ENCODE results near the gene GOLM1. TPM values are rescaled to one million over a fixed set of nuclear protein-coding genes. Genes with fewer than 3 reads are reported as not detected.

Gene GOLM1
- total and polyA plus RNA-seq, 4 donors = 4.6 to 29.4 (median 10.0) TPM

GRCh38 chr9:86043586-86043985 is 55.8 kb downstream of the GOLM1 start:
- H3K27me3 ChIP-seq (ENCODE audit: control insufficient read depth in 1 of 2, insufficient read depth in 2 of 2, low read length in 1 of 2) = no peaks in the 10 kb centered on the region
- intact Hi-C loops (cut with DNase I) = no loop called here
- ATAC-seq (ENCODE audit: low FRiP score) (no peak), DNase-seq (no peak)
- no peak overlapping the region for H3K27ac ChIP-seq (ENCODE audit: low read depth in 1 of 2, low read length in 2 of 2)
- no peak overlapping the region for H3K4me3 ChIP-seq (ENCODE audit: low read length in 2 of 2)
- H3K4me1 ChIP-seq (ENCODE audit: control insufficient read depth in 1 of 2, insufficient read depth in 2 of 2, low read length in 2 of 2) = no peaks in the 10 kb centered on the region
- H3K9me3 ChIP-seq (ENCODE audit: control insufficient read depth, low read length) = no peaks in the 10 kb centered on the region
- H3K36me3 ChIP-seq (ENCODE audit: control insufficient read depth in 1 of 2, insufficient read depth in 2 of 2, low read length in 1 of 2) = no peaks in the 10 kb centered on the region
- 89 to 94% methylated on average over 5 of the region's 5 CpGs for WGBS, 2 donors

- Histone ChIP-seq H3K27me3 (ENCODE audit: control insufficient read depth in 1 of 2, insufficient read depth in 2 of 2, low read length in 1 of 2) (no peaks in the 10 kb centered on the region), H3K9me3 (ENCODE audit: control insufficient read depth, low read length) (no peaks in the 10 kb centered on the region), H3K27ac (ENCODE audit: low read depth in 1 of 2, low read length in 2 of 2) (no peak overlapping the region), H3K36me3 (ENCODE audit: control insufficient read depth in 1 of 2, insufficient read depth in 2 of 2, low read length in 1 of 2) (no peaks in the 10 kb centered on the region), H3K4me3 (ENCODE audit: low read length in 2 of 2) (no peak overlapping the region), H3K4me1 (ENCODE audit: control insufficient read depth in 1 of 2, insufficient read depth in 2 of 2, low read length in 2 of 2) (no peaks in the 10 kb centered on the region)
- intact Hi-C loops (cut with DNase I) = no loop called here
- WGBS, 2 donors = 69 to 72% methylated on average over 5 of the region's 5 CpGs
- DNase-seq (no peak), ATAC-seq (ENCODE audit: low FRiP score) (no peak)
Measured at GRCh38 chr9:86042199-86042978, 57.0 kb downstream of the GOLM1 start.

- H3K9me3 ChIP-seq (ENCODE audit: control insufficient read depth, low read length) = no peaks in the 10 kb centered on the region
- H3K4me1 ChIP-seq (ENCODE audit: control insufficient read depth in 1 of 2, insufficient read depth in 2 of 2, low read length in 2 of 2) = no peaks in the 10 kb centered on the region
- ATAC-seq (ENCODE audit: low FRiP score) = peak; percentile 33
- 38 to 39% methylated on average over 8 of the region's 8 CpGs for WGBS, 2 donors
- intact Hi-C loops (cut with DNase I) = no loop called here
- no peaks in the 10 kb centered on the region for H3K27me3 ChIP-seq (ENCODE audit: control insufficient read depth in 1 of 2, insufficient read depth in 2 of 2, low read length in 1 of 2)
- H3K36me3 ChIP-seq (ENCODE audit: control insufficient read depth in 1 of 2, insufficient read depth in 2 of 2, low read length in 1 of 2) = no peaks in the 10 kb centered on the region
- no peak overlapping the region for H3K4me3 ChIP-seq (ENCODE audit: low read length in 2 of 2)
- no peak for DNase-seq
- H3K27ac ChIP-seq (ENCODE audit: low read depth in 1 of 2, low read length in 2 of 2) = no peak overlapping the region
Measured at GRCh38 chr9:86041311-86041741, 58.0 kb downstream of the GOLM1 start.

DNA sequence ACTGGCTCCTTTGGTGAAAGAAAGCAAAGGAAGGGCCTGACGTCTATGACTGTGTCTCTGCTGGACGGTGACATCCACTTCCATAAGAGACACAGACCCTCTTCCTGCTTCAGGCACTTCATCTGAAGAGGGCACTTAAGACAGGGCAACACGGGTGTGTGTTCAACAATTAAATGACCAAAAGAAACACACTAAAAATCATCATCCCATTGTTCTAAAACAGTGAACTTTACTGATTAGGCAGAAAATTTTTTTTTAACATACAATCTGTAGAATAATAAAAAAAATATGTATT is 58.5 kb downstream of the GOLM1 start:
- WGBS, 2 donors = 72 to 74% methylated on average over 3 of the region's 3 CpGs
- intact Hi-C loops (cut with DNase I) = no loop called here
- Histone ChIP-seq H3K4me3 (ENCODE audit: low read length in 2 of 2) (no peak overlapping the region), H3K9me3 (ENCODE audit: control insufficient read depth, low read length) (no peaks in the 10 kb centered on the region), H3K27ac (ENCODE audit: low read depth in 1 of 2, low read length in 2 of 2) (no peak overlapping the region), H3K36me3 (ENCODE audit: control insufficient read depth in 1 of 2, insufficient read depth in 2 of 2, low read length in 1 of 2) (no peaks in the 10 kb centered on the region), H3K27me3 (ENCODE audit: control insufficient read depth in 1 of 2, insufficient read depth in 2 of 2, low read length in 1 of 2) (no peaks in the 10 kb centered on the region), H3K4me1 (ENCODE audit: control insufficient read depth in 1 of 2, insufficient read depth in 2 of 2, low read length in 2 of 2) (no peaks in the 10 kb centered on the region)
- no peak for DNase-seq
- ATAC-seq (ENCODE audit: low FRiP score) = no peak

DNA sequence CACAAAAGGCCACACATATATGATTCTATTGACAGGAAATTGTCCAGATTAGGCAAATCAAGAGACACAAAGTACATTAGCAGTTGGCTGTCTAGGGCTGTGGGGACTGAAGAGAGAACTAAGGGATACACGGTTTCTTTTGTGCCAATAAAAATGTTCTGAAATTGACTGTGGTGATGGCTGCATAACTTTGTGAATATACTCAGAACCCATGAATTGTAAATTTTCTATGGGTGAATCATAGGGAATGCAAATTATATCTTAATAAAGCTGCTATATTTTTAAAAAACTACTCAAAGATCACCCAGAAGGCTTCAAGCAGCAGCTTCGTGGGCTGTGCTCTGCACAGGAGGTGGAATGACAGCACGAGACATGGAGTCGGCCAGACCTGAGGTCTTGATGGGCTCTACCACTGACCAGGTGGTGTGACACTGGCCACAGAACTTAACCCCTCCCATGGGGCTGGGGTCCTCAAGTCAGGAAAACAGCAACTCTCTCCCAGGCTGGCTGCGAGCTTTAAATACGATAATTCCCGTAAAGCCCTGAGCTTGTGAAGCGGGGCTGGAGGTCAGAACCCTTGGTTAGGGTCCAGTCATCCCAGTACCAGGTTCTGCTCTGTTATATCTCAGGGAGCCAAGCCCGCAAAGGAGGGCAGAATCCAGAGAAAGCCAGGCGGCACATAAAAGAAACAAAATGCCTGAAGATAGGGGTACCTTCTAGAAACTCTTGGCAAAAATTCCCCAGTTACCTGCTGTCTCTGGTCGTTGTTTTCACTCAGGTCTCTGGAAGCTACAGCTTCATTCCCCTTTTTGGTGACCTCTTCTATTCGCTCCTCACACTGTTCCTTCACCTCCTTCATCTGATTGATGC is 59.1 kb downstream of the GOLM1 start:
- no peaks in the 10 kb centered on the region for H3K27me3 ChIP-seq (ENCODE audit: control insufficient read depth in 1 of 2, insufficient read depth in 2 of 2, low read length in 1 of 2)
- H3K36me3 ChIP-seq (ENCODE audit: control insufficient read depth in 1 of 2, insufficient read depth in 2 of 2, low read length in 1 of 2) = no peaks in the 10 kb centered on the region
- ATAC-seq (ENCODE audit: low FRiP score) (no peak), DNase-seq (no peak)
- 95% methylated on average over 12 of the region's 12 CpGs for WGBS, 2 donors
- intact Hi-C loops (cut with DNase I) = no loop called here
- no peaks in the 10 kb centered on the region for H3K4me1 ChIP-seq (ENCODE audit: control insufficient read depth in 1 of 2, insufficient read depth in 2 of 2, low read length in 2 of 2)
- H3K9me3 ChIP-seq (ENCODE audit: control insufficient read depth, low read length) = no peaks in the 10 kb centered on the region
- H3K4me3 ChIP-seq (ENCODE audit: low read length in 2 of 2) = no peak overlapping the region
- H3K27ac ChIP-seq (ENCODE audit: low read depth in 1 of 2, low read length in 2 of 2) = no peak overlapping the region

- DNase-seq (no peak), ATAC-seq (ENCODE audit: low FRiP score) (no peak)
- no peaks in the 10 kb centered on the region for H3K27me3 ChIP-seq (ENCODE audit: control insufficient read depth in 1 of 2, insufficient read depth in 2 of 2, low read length in 1 of 2)
- H3K4me3 ChIP-seq (ENCODE audit: low read length in 2 of 2) = no peak overlapping the region
- H3K9me3 ChIP-seq (ENCODE audit: control insufficient read depth, low read length) = no peaks in the 10 kb centered on the region
- 94 to 96% methylated on average over 9 of the region's 9 CpGs for WGBS, 2 donors
- intact Hi-C loops (cut with DNase I) = no loop called here
- no peak overlapping the region for H3K27ac ChIP-seq (ENCODE audit: low read depth in 1 of 2, low read length in 2 of 2)
- H3K36me3 ChIP-seq (ENCODE audit: control insufficient read depth in 1 of 2, insufficient read depth in 2 of 2, low read length in 1 of 2) = peaks cover 0 to 5% of the 10 kb centered on the region in 2 donors
- no peaks in the 10 kb centered on the region for H3K4me1 ChIP-seq (ENCODE audit: control insufficient read depth in 1 of 2, insufficient read depth in 2 of 2, low read length in 2 of 2)
Measured at GRCh38 chr9:86036555-86036954, 62.8 kb downstream of the GOLM1 start.

DNA sequence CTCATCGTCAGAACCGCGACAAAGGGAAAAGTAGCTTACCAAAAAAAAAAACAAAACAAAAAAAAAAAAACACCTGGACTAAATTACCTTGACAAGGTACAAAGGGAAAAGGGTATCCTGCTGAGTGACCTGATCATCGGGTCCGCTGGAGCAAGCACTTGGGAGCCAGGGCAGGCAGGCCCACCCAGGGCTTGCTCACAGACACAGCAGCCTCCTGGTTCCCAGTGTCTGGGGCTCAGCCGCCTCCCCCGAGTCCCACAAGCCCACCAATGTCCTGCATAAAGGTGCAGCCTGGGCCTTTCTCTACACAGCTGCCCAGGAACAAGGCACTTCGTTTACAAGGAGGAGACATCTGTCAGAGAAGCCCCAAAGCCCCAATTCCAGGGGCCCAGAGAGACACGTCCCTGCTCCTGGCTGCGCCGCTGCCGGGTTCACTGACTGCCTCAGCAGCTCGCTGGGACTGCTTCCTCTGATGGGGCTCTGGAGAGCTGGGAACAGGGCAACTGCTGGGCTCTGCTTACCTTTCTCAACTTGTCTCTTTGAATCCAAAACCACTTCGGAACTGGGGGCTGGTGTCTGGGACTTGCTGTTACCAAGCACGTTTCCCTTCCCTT is 63.4 kb downstream of the GOLM1 start:
- no peaks in the 10 kb centered on the region for H3K4me1 ChIP-seq (ENCODE audit: control insufficient read depth in 1 of 2, insufficient read depth in 2 of 2, low read length in 2 of 2)
- H3K27ac ChIP-seq (ENCODE audit: low read depth in 1 of 2, low read length in 2 of 2) = no peak overlapping the region
- H3K9me3 ChIP-seq (ENCODE audit: control insufficient read depth, low read length) = no peaks in the 10 kb centered on the region
- no peak overlapping the region for H3K4me3 ChIP-seq (ENCODE audit: low read length in 2 of 2)
- WGBS, 2 donors = 91% methylated on average over 15 of the region's 15 CpGs
- ATAC-seq (ENCODE audit: low FRiP score) (no peak), DNase-seq (no peak)
- no peaks in the 10 kb centered on the region for H3K27me3 ChIP-seq (ENCODE audit: control insufficient read depth in 1 of 2, insufficient read depth in 2 of 2, low read length in 1 of 2)
- intact Hi-C loops (cut with DNase I) = no loop called here
- H3K36me3 ChIP-seq (ENCODE audit: control insufficient read depth in 1 of 2, insufficient read depth in 2 of 2, low read length in 1 of 2) = peaks cover 0 to 5% of the 10 kb centered on the region in 2 donors

DNA sequence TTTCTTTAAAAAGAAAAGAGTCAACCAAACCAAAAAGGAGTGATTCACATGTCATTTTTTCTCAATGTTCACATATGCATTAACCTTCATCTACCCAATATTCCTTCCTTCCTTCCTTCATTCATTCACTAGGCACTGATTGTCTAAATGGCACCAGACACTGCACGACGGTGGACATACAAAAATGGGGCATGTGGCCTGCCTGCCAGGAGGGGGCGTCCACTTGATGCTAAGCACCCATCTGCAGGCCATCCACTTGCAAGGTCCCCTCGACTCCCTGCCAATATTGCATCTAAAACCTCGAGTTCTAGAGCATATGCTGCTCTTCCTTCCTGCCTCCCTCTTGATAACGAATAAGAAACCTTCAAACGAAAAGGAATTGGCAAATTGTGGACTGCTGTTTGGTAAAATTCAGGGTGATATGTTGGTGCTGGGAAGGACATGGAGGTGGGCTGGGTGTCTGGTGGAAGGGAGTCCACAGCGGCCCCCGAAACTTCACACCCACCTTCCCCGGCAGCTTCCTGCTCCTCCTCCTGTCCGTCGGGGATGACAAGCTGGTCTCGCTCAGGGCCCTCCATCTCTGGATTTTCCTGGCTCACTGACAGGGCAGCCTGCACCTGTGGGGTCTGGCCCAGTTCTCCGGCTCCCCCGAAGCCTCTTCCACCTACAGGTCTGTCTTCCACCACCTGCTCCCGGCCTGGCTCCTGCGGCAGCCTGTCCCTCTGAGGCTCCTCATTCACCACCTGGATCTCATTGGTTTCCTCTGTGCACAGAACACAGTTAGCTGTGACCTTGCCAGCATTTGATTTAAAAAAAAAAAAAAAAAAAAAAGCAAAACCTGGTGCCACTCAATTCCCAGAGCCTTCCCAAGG is 64.3 kb downstream of the GOLM1 start:
- ATAC-seq (ENCODE audit: low FRiP score) (no peak), DNase-seq (no peak)
- WGBS, 2 donors = 82% methylated on average over 17 of the region's 17 CpGs
- no peaks in the 10 kb centered on the region for H3K9me3 ChIP-seq (ENCODE audit: control insufficient read depth, low read length)
- intact Hi-C loops (cut with DNase I) = no loop called here
- no peak overlapping the region for H3K4me3 ChIP-seq (ENCODE audit: low read length in 2 of 2)
- no peaks in the 10 kb centered on the region for H3K4me1 ChIP-seq (ENCODE audit: control insufficient read depth in 1 of 2, insufficient read depth in 2 of 2, low read length in 2 of 2)
- no peaks in the 10 kb centered on the region for H3K27me3 ChIP-seq (ENCODE audit: control insufficient read depth in 1 of 2, insufficient read depth in 2 of 2, low read length in 1 of 2)
- H3K36me3 ChIP-seq (ENCODE audit: control insufficient read depth in 1 of 2, insufficient read depth in 2 of 2, low read length in 1 of 2) = peaks cover 0 to 5% of the 10 kb centered on the region in 2 donors
- H3K27ac ChIP-seq (ENCODE audit: low read depth in 1 of 2, low read length in 2 of 2) = no peak overlapping the region
